WTC11 (cell line): ENCODE data around the gene CACNA2D3.

Experiments
- CTCF ChIP-seq: fragments of 200-600 bp; IDR thresholded peaks from 2 replicates; pipeline ENCODE4 v1.8.0; 2022; ENCODE audit warnings: antibody characterized with exemption
- ELF4 ChIP-seq: sonication (generic); formaldehyde crosslinking; IDR thresholded peaks from 2 replicates; pipeline ENCODE4 v1.8.1; 2022; ENCODE audit warnings: low read depth, mild to moderate bottlenecking, moderate library complexity, missing genetic modification reagents
- NFATC4 ChIP-seq: fragments of 250-450 bp; sonication (Bioruptor Pico); IDR thresholded peaks from 2 replicates; pipeline ENCODE4 v1.9.0; 2021; ENCODE audit warnings: mild to moderate bottlenecking
- TF ChIP-seq, protein P1 (sequence below): sonication (generic); formaldehyde crosslinking; IDR thresholded peaks from 2 replicates; pipeline ENCODE4 v1.8.0; 2022; ENCODE audit warnings: missing genetic modification reagents

GRCh38 chr3:54434756-54435155, 312.4 kb downstream of the CACNA2D3 start:
- TF ChIP-seq NFATC4, result no peak
- no peak for TF ChIP-seq ELF4 (CRISPR knock-in tag)
- TF ChIP-seq, protein P1, sequence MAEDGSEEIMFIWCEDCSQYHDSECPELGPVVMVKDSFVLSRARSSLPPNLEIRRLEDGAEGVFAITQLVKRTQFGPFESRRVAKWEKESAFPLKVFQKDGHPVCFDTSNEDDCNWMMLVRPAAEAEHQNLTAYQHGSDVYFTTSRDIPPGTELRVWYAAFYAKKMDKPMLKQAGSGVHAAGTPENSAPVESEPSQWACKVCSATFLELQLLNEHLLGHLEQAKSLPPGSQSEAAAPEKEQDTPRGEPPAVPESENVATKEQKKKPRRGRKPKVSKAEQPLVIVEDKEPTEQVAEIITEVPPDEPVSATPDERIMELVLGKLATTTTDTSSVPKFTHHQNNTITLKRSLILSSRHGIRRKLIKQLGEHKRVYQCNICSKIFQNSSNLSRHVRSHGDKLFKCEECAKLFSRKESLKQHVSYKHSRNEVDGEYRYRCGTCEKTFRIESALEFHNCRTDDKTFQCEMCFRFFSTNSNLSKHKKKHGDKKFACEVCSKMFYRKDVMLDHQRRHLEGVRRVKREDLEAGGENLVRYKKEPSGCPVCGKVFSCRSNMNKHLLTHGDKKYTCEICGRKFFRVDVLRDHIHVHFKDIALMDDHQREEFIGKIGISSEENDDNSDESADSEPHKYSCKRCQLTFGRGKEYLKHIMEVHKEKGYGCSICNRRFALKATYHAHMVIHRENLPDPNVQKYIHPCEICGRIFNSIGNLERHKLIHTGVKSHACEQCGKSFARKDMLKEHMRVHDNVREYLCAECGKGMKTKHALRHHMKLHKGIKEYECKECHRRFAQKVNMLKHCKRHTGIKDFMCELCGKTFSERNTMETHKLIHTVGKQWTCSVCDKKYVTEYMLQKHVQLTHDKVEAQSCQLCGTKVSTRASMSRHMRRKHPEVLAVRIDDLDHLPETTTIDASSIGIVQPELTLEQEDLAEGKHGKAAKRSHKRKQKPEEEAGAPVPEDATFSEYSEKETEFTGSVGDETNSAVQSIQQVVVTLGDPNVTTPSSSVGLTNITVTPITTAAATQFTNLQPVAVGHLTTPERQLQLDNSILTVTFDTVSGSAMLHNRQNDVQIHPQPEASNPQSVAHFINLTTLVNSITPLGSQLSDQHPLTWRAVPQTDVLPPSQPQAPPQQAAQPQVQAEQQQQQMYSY, result no peak
- no peak for TF ChIP-seq CTCF
